ENCODE results near the gene MGLL.
A peak's percentile ranks its signal among the peaks of the same experiment; 100 is the strongest.

The MGLL gene

GRCh38 chr3:127835993-127836882 is 13.9 kb upstream of the MGLL start:
- FAIRE-seq: no peak
- no peak for DNase-seq (ENCODE audit: low spot score)

GRCh38 chr3:127834771-127835170 is 12.5 kb upstream of the MGLL start:
- FAIRE-seq: no peak
- DNase-seq (ENCODE audit: low spot score): no peak

DNA sequence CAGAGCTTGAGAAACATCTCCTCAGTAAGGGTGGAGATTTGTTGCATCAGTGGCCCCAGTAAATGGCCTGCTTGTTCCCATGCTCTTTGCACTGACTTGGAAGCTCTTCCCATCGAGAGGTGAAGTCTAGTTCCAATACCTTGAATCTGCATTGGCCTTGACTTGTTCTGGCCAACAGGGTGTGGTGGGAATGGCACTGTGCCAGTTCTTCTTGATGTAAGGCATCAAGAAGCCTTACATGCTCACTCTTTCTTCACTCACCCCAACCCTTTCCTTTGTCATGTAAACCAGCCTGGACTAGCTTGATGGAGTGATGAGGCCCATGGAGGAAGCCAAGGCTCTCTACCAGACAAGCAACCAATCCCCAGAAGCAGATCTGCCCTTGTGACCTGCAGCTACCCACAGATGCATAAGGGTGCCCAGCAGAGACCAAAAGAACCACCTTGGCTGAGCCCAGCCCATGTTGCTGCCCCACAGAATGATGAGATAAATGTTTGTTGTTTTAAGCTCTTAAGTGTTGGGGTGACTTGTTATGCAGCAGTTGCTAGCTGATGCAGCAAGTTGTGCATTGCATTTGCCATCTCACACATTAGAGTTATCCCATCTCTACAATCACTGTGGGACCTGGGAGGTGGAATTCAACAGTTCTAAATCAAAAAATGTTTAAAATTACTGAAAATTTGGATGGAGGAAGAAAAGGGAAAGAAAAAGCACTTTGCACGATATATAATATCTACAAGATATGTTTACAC is 11.1 kb upstream of the MGLL start:
- FAIRE-seq: no peak
- DNase-seq (ENCODE audit: low spot score): no peak

DNA sequence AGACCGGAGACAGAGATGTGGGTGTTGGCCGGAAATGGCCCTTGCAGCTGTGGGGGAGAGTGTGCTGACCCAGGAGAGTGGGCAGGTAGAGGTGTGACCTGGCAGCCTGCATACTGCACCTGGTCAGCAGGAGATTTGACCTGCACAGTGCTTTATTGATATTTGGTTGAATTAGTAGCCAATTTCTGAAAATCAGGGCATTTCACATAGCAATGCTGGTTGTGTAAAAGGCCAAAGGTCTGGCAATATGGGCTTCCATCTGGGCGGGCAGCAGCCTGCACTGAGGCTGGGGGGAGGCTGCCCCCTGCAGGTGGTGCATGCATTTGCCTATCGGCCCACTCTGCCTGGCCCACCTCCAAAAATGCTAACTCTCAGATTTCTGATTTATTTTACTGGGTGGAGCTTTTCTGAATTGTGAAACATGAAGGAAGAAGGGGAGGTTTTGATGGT is 9.4 kb upstream of the MGLL start:
- DNase-seq (ENCODE audit: low spot score): no peak
- no peak for FAIRE-seq

DNA sequence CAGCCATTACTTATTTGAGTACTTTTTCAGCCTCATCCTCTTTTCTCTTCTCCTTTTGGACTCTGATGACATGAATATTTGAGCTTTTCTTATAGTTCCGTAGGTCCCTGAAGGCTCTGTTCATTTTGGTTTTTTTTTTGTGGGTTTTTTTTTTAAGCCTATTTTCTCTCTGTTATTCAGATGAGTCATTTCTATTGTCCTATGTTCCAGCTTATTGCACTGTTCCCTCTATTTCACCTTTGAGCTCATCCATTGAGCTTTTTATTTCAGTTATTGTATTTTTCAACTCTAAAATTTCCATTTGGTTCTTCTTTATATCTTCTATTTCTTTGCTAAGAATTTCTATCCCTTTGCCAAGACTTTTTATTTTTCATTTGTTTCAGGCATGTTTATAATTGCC is 7.2 kb upstream of the MGLL start:
- FAIRE-seq (no peak), DNase-seq (ENCODE audit: low spot score) (no peak)

DNA sequence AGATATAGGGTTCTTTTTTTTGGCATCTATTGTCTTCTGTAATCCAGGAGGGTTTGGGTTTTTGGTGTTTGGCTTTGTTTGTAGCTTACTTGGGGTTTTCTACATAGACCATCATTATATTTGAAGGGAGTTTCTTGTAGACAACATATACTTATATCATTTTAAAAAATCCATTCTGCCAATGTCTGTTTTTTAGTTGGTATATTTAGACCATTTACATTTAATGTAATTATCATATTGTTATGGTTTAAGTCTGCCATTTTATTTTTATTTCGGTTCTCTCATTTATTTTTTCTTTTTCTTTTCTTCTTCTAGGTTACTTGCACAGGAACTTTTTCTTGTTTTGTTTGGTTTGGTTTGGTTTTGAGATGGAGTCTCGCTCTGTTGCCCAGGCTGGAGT is 5.5 kb upstream of the MGLL start:
- peak; percentile 40 for FAIRE-seq
- DNase-seq (ENCODE audit: low spot score): no peak

GRCh38 chr3:127825756-127826155 is 3.4 kb upstream of the MGLL start:
- FAIRE-seq (no peak), DNase-seq (ENCODE audit: low spot score) (no peak)

DNA sequence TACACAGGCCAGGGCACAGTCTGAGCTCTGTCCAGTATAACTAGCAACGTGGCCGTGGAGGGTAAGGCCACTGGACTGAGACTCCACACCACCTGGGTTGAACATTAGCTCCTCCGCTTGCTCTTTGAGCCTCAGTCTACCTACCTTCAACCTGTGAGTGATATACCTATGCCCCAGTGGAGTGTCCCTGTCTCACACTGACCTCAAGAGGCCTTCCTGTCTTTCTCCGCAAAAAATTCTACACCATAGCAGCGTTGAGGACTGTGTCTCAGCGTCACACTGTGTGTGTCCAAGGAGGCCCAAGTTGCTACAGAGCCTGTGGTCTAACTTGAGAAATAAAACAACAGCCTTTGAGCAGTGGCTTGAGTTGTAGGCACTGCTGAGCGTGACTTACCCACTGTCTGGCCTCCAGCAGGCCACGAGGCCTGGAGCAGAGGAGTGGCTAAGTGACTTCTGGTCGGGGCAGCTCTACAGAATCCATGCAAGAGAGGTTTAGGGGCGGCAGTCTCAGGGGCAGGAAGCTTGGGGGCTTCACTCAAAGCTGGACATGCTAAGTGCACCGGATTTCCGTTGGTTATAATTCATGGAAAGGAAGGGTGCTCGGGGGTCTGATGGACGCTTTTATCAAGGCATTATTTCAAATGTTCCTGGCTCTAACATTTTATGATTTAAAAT is 2.0 kb upstream of the MGLL start:
- FAIRE-seq (no peak), DNase-seq (ENCODE audit: low spot score) (no peak)

DNA sequence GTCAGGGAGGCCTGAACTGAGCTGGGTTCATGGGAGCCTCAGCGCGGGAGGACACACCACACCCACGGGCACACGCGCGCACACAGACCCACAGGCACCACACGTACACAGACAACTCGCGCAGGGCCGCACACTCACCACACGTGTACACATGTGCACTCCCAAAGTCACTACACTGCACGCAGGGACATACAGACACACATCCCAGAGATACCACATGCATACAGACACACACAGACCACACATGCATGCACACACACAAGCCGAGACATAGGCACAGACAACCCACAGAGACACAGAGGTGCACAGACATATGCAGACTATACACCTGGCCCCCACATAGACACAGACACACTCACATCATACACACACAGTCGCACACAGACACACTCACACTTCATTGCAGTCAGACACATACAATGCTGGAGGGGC is 1.1 kb upstream of the MGLL start:
- FAIRE-seq (no peak), DNase-seq (ENCODE audit: low spot score) (no peak)

- peak; percentile 20 for DNase-seq (ENCODE audit: low spot score)
- FAIRE-seq: no peak
Observed at GRCh38 chr3:127822682-127823425, 539 bp upstream of the MGLL start.

GRCh38 chr3:127821394-127821793 is 921 bp downstream of the MGLL start:
- FAIRE-seq (no peak), DNase-seq (ENCODE audit: low spot score) (no peak)

- FAIRE-seq (no peak), DNase-seq (ENCODE audit: low spot score) (no peak)
Observed at GRCh38 chr3:127820826-127821313, 1.4 kb downstream of the MGLL start.

GRCh38 chr3:127820221-127820825 is 2.0 kb downstream of the MGLL start:
- DNase-seq (ENCODE audit: low spot score): peak; percentile 79
- peak; percentile 90 for FAIRE-seq

DNA sequence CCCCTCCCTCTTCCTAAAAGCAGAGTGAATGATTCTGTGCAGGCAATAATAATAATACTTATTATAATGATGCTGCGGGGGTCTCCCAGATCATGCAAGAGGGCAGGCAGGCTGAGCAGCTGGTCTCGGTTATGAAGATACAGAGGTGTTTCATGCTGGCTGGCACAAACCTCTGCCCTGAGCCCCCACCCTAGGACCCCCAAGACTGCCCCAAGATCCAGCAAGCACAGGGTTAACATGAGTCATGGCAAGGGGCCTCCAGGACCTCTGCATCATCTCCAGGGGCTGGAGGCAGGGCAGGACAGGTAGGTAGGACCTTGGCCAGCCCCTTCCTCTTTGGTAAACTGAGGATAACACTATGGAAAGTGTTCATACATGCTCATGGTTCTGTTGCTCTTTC is 2.7 kb downstream of the MGLL start:
- no peak for FAIRE-seq
- no peak for DNase-seq (ENCODE audit: low spot score)

GRCh38 chr3:127819086-127819485 is 3.2 kb downstream of the MGLL start:
- DNase-seq (ENCODE audit: low spot score): no peak
- no peak for FAIRE-seq

DNA sequence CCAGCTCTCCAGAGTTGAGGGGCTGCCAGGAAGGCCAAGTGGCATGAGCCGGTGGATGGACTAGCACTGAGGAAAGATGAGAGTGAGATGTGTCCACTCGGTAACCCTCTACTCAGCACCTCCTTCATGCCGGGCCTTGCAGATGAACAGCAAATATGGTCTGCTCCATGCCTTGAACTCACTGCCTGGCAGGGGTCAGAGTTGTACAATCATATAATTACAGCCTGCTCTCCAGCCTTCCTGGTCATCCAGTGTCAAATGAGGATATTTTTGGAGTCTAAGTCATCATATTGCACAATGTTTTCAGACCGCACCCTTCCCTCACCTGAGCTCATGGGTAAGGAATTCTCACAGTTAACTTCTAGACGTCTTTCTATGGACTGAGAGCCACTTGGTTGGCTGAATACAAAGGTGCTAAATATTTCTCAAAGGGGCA is 4.9 kb downstream of the MGLL start:
- peak; percentile 78 for FAIRE-seq

GRCh38 chr3:127816783-127817405 is 5.4 kb downstream of the MGLL start:
- DNase-seq (ENCODE audit: low spot score) (no peak), FAIRE-seq (no peak)

More for the DNA sequence above, 4.9 kb downstream of the MGLL start:
- peak; percentile 94 for DNase-seq (ENCODE audit: low spot score)

GRCh38 chr3:127815641-127816605 is 6.4 kb downstream of the MGLL start:
- DNase-seq (ENCODE audit: low spot score) (no peak), FAIRE-seq (no peak)

DNA sequence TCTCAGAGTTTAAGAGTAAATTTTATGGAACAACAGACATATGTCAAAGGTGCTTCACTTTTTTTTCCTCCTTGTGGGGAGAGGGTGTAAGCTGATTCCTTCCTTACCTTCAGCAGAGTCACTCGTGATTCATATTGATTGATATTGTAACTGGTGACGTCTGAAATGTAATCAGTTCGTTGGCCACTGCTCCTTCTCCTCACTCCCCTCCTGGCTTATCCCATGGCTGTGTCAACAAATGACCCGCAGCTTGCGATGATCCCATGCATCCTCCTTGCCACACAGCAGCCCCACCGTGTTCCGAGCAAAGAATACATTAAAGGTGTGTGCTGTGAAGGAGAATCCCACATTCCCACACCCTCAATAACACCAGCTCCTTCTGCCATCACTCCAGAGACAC is 7.3 kb downstream of the MGLL start:
- DNase-seq (ENCODE audit: low spot score) (no peak), FAIRE-seq (no peak)

Data from RCC 7860 (cell line).